HCT116 (cell line): Measurements from ENCODE around the gene NUDT4. TPM values are rescaled to one million over a fixed set of nuclear protein-coding genes. Genes with fewer than 3 reads are reported as not detected.

Experiments used
- ATAC-seq: fragments of 200-7000 bp; cut with Tn5 transposase; 2 replicates; pipeline ENCODE4 v1.9.1; 2020; ENCODE audit warnings: mild to moderate bottlenecking, moderate library complexity
- BruUV-seq: library from RNA; stranded (reverse); fragments of 400-500 nt; replicated peaks from 2 replicates; lab custom pipeline; 2021; lab: Mats Ljungman, UMichigan
- CTCF ChIA-PET: fragments of 300-600 bp; sonication (Branson Sonifier 250); formaldehyde crosslinking; loops from one replicate; lab custom pipeline; 2021; ENCODE audit warnings: antibody characterized with exemption; lab: Charles Lee
- POLR2A ChIA-PET: fragments of 300-600, 350-600 bp; sonication (Branson Sonifier 250); formaldehyde crosslinking; loops from one replicate; lab custom pipeline; 2021; ENCODE audit warnings: antibody characterized with exemption; lab: Charles Lee
- RAD21 ChIA-PET, 2 experiments: fragments of 300-600 bp; sonication (Branson Sonifier 250); formaldehyde crosslinking; loops; one replicate each; lab custom pipeline; 2023; ENCODE audit warnings: low total read pairs in 2 of 2; ENCODE audit not compliant: uncharacterized antibody in 2 of 2, unreplicated experiment in 2 of 2, low non-redundant PET in 1 of 2; lab: Charles Lee
- DNase-seq: peaks from one replicate; pipeline ENCODE4 v3.0.0-alpha.2; 2010; ENCODE audit warnings: low read depth, low spot score
- H2AFZ ChIP-seq: fragments of 200-600 bp; shearing (Covaris generic), sonication (generic); 2 replicates; pipeline ENCODE4 v1.6.1; 2017; ENCODE audit warnings: low read depth, mixed run types, mixed read lengths, antibody characterized with exemption, low read length; ENCODE audit not compliant: poor library complexity, severe bottlenecking
- H3K27ac ChIP-seq: 2 replicates; pipeline ENCODE4 v1.5.1; 2012; ENCODE audit warnings: low read depth, low read length
- H3K27me3 ChIP-seq: fragments of 200-600 bp; sonication (generic); 2 replicates; pipeline ENCODE4 v1.6.1; 2016; ENCODE audit warnings: mixed run types, low read length, mixed read lengths; ENCODE audit not compliant: insufficient read depth
- H3K36me3 ChIP-seq, 2 experiments: fragments of 200-500 bp in 1 of 2; fragments of 200-600 bp in 1 of 2; sonication (Bioruptor generic) in 1 of 2; sonication (generic) in 1 of 2; 2 replicates each; pipeline versions ENCODE4 v1.5.1 to v1.6.1; 2014 to 2016; ENCODE audit warnings: low read length in 2 of 2, inconsistent platforms in 1 of 2, mixed read lengths in 1 of 2, mixed run types in 1 of 2; ENCODE audit not compliant: insufficient read depth in 2 of 2, control insufficient read depth in 1 of 2
- H3K4me1 ChIP-seq, 2 experiments: fragments of 200-600 bp in 1 of 2; sonication (generic) in 1 of 2; 2 replicates each; pipeline versions ENCODE4 v1.5.1 to v1.6.1; 2012 to 2017; ENCODE audit warnings: low read length in 2 of 2, inconsistent platforms in 1 of 2, mild to moderate bottlenecking in 1 of 2, mixed read lengths in 1 of 2, mixed run types in 1 of 2, moderate library complexity in 1 of 2; ENCODE audit not compliant: insufficient read depth in 2 of 2, control insufficient read depth in 1 of 2
- H3K4me2 ChIP-seq: fragments of 200-600 bp; sonication (generic); 2 replicates; pipeline ENCODE4 v1.6.1; 2017; ENCODE audit warnings: mixed run types, low read length, mixed read lengths
- H3K4me3 ChIP-seq, 2 experiments: fragments of 200-600 bp in 1 of 2; sonication (generic) in 1 of 2; replicated peaks in 1 of 2; 2 replicates each; pipeline ENCODE4 v1.5.1; 2011 to 2016; ENCODE audit warnings: low read length in 2 of 2, control low read depth in 1 of 2, low read depth in 1 of 2, mild to moderate bottlenecking in 1 of 2, mixed read lengths in 1 of 2, mixed run types in 1 of 2
- H3K79me2 ChIP-seq: fragments of 200-600 bp; sonication (generic); 2 replicates; pipeline ENCODE4 v1.6.1; 2017; ENCODE audit warnings: mild to moderate bottlenecking, mixed run types, low read length, moderate library complexity, mixed read lengths; ENCODE audit not compliant: insufficient read depth
- H3K9ac ChIP-seq: fragments of 200-600 bp; sonication (generic); 2 replicates; pipeline ENCODE4 v1.6.1; 2016; ENCODE audit warnings: low read length, mixed read lengths
- H3K9me2 ChIP-seq: fragments of 200-600 bp; sonication (generic), shearing (Covaris generic); 2 replicates; pipeline ENCODE4 v1.6.1; 2017; ENCODE audit warnings: mixed run types, mild to moderate bottlenecking, moderate library complexity; ENCODE audit not compliant: insufficient read depth
- H3K9me3 ChIP-seq, 2 experiments: fragments of 200-500 bp in 1 of 2; fragments of 200-600 bp in 1 of 2; sonication (Bioruptor generic) in 1 of 2; sonication (generic) in 1 of 2; 2 replicates each; pipeline ENCODE4 v1.6.1; 2014 to 2017; ENCODE audit warnings: low read length in 2 of 2, mixed read lengths in 2 of 2, inconsistent platforms in 1 of 2, low read depth in 1 of 2, mild to moderate bottlenecking in 1 of 2, mixed run types in 1 of 2, moderate library complexity in 1 of 2; ENCODE audit not compliant: control insufficient read depth in 1 of 2, insufficient read depth in 1 of 2
- H4K20me1 ChIP-seq: fragments of 200-600 bp; sonication (generic), shearing (Covaris generic); 2 replicates; pipeline ENCODE4 v1.6.1; 2017; ENCODE audit warnings: mixed run types, mild to moderate bottlenecking, moderate library complexity; ENCODE audit not compliant: insufficient read depth
- CBX3 ChIP-seq: IDR thresholded peaks from 2 replicates; pipeline ENCODE4 v1.6.1; 2012; ENCODE audit warnings: low read depth
- CEBPB ChIP-seq: IDR thresholded peaks from 2 replicates; pipeline ENCODE4 v1.6.1; 2012; ENCODE audit warnings: low read depth
- ELF1 ChIP-seq: IDR thresholded peaks from 2 replicates; pipeline ENCODE4 v1.6.1; 2012; ENCODE audit warnings: low read depth, borderline replicate concordance
- SIN3A ChIP-seq: IDR thresholded peaks from 2 replicates; pipeline ENCODE4 v1.6.1; 2012; ENCODE audit warnings: low read depth
- TCF7L2 ChIP-seq: IDR thresholded peaks from 2 replicates; pipeline ENCODE4 v1.7.0; 2011; ENCODE audit warnings: borderline replicate concordance, inconsistent platforms; ENCODE audit not compliant: insufficient read depth, insufficient read length; ENCODE audit errors: extremely low read depth
- ZNF274 ChIP-seq: fragments of 200-500 bp; sonication (Bioruptor generic); IDR thresholded peaks from 2 replicates; pipeline ENCODE4 v1.6.1; 2014; ENCODE audit warnings: mild to moderate bottlenecking, low read depth, low read length, inconsistent platforms
- intact Hi-C: fragments of 100-400 bp; cut with micrococcal nuclease; formaldehyde crosslinking; loops from 2 replicates; pipeline ENCODE4 v1.10.0; 2022
- total RNA-seq: library from RNA; stranded (reverse); gene quantifications from one replicate; pipeline ENCODE4 v1.2.1, GENCODE V29; 2021; ENCODE audit not compliant: unreplicated experiment
- TF ChIP-seq, protein P1 (sequence below): IDR thresholded peaks from 2 replicates; pipeline ENCODE4 v1.6.1; 2012; ENCODE audit warnings: low read depth
- TF ChIP-seq, protein P2 (sequence below): IDR thresholded peaks from 2 replicates; pipeline ENCODE4 v1.6.1; 2011; ENCODE audit warnings: mild to moderate bottlenecking, low read length, moderate library complexity; ENCODE audit not compliant: insufficient replicate concordance; ENCODE audit errors: extremely low read depth

The NUDT4 gene
- total RNA-seq, 1 experiment from 2014 or later = 41.2 TPM

- ATAC-seq = no peak
- Histone ChIP-seq H3K9ac (no peak overlapping the region), H3K27me3 (no peaks in the 10 kb centered on the region), H3K9me3 (no peaks in the 10 kb centered on the region), H3K4me2 (no peak overlapping the region), H2AFZ (no peak overlapping the region), H3K4me1 (no peaks in the 10 kb centered on the region; a peak in 1 of 4 replicates), H3K9me2 (no peaks in the 10 kb centered on the region), H3K4me3 (no peak overlapping the region), H3K36me3 (no peaks in the 10 kb centered on the region), H3K27ac (no peak overlapping the region), H4K20me1 (no peaks in the 10 kb centered on the region), H3K79me2 (no peaks in the 10 kb centered on the region)
- ChIA-PET RAD21 (no interaction called here), POLR2A (no interaction called here), CTCF (no interaction called here)
- intact Hi-C loops = no loop called here
- no TSS peak for BruUV-seq
- DNase-seq = no peak
- no peak for TF ChIP-seq ELF1
- TF ChIP-seq, protein P1, sequence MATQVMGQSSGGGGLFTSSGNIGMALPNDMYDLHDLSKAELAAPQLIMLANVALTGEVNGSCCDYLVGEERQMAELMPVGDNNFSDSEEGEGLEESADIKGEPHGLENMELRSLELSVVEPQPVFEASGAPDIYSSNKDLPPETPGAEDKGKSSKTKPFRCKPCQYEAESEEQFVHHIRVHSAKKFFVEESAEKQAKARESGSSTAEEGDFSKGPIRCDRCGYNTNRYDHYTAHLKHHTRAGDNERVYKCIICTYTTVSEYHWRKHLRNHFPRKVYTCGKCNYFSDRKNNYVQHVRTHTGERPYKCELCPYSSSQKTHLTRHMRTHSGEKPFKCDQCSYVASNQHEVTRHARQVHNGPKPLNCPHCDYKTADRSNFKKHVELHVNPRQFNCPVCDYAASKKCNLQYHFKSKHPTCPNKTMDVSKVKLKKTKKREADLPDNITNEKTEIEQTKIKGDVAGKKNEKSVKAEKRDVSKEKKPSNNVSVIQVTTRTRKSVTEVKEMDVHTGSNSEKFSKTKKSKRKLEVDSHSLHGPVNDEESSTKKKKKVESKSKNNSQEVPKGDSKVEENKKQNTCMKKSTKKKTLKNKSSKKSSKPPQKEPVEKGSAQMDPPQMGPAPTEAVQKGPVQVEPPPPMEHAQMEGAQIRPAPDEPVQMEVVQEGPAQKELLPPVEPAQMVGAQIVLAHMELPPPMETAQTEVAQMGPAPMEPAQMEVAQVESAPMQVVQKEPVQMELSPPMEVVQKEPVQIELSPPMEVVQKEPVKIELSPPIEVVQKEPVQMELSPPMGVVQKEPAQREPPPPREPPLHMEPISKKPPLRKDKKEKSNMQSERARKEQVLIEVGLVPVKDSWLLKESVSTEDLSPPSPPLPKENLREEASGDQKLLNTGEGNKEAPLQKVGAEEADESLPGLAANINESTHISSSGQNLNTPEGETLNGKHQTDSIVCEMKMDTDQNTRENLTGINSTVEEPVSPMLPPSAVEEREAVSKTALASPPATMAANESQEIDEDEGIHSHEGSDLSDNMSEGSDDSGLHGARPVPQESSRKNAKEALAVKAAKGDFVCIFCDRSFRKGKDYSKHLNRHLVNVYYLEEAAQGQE = no peak
Observed at GRCh38 chr12:93333054-93333453, 44.7 kb upstream of the NUDT4 start.

- Histone ChIP-seq H3K79me2 (no peaks in the 10 kb centered on the region), H4K20me1 (no peaks in the 10 kb centered on the region), H3K9me2 (no peaks in the 10 kb centered on the region), H3K4me2 (no peak overlapping the region), H3K4me3 (no peak overlapping the region), H3K27me3 (no peaks in the 10 kb centered on the region), H3K9ac (no peak overlapping the region), H3K9me3 (no peaks in the 10 kb centered on the region), H2AFZ (no peak overlapping the region), H3K36me3 (no peaks in the 10 kb centered on the region), H3K27ac (no peak overlapping the region), H3K4me1 (no peaks in the 10 kb centered on the region; a peak in 1 of 4 replicates)
- intact Hi-C loops = no loop called here
- ATAC-seq (no peak), DNase-seq (no peak)
- ChIA-PET RAD21 (no interaction called here), POLR2A (no interaction called here), CTCF (no interaction called here)
- TF ChIP-seq ZNF274 = no peak
- no peak for TF ChIP-seq TCF7L2
- TF ChIP-seq, protein P2, sequence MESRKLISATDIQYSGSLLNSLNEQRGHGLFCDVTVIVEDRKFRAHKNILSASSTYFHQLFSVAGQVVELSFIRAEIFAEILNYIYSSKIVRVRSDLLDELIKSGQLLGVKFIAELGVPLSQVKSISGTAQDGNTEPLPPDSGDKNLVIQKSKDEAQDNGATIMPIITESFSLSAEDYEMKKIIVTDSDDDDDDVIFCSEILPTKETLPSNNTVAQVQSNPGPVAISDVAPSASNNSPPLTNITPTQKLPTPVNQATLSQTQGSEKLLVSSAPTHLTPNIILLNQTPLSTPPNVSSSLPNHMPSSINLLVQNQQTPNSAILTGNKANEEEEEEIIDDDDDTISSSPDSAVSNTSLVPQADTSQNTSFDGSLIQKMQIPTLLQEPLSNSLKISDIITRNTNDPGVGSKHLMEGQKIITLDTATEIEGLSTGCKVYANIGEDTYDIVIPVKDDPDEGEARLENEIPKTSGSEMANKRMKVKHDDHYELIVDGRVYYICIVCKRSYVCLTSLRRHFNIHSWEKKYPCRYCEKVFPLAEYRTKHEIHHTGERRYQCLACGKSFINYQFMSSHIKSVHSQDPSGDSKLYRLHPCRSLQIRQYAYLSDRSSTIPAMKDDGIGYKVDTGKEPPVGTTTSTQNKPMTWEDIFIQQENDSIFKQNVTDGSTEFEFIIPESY = no peak
- TF ChIP-seq SIN3A = no peak
- TF ChIP-seq CEBPB = no peak
- no peak for TF ChIP-seq CBX3
- BruUV-seq = no TSS peak
Observed at GRCh38 chr12:93333828-93334227, 43.9 kb upstream of the NUDT4 start.
